Bladder microvascular endothelial cell (primary cell): Measurements from ENCODE around the gene RASSF4. TPM values are rescaled to one million over a fixed set of nuclear protein-coding genes. Genes with fewer than 3 reads are reported as not detected.

ENCODE experiments used
- total RNA-seq: library from RNA; depleted of rRNA; stranded (reverse); fragments of >200 nt; gene quantifications from 2 replicates; pipeline ENCODE4 v1.2.3, GENCODE V29; 2014

The RASSF4 gene
- total RNA-seq: 8.9 and 9.4 TPM in 2 replicates

GRCh38 chr10:44959247-44960087 is at the start of gene RASSF4:
TSS of gene RASSF4 (plus strand) at chr10:44959802. CDS start at chr10:44970203, 10,401 bp downstream.

GRCh38 chr10:44911081-44911540 is 48.5 kb upstream of the RASSF4 start, which contains the start of gene TMEM72:
TSS of gene TMEM72 (plus strand) at chr10:44911337. CDS start at chr10:44911513, 176 bp downstream.

GRCh38 chr10:44978570-44979280 is 19.1 kb downstream of the RASSF4 start, which contains the start of gene DEPP1:
TSS of gene DEPP1 (minus strand) at chr10:44978809. CDS start at chr10:44978030, 779 bp downstream.

GRCh38 chr10:45000752-45001380 is 41.3 kb downstream of the RASSF4 start, which contains the start of gene ZNF22:
TSS of gene ZNF22 (plus strand) at chr10:45000923. CDS start at chr10:45003369, 2,446 bp downstream.

Other genes with a start within 250 kb of the RASSF4 start
- not detected in 2 replicates for gene TMEM72, start 48.5 kb upstream of the RASSF4 start, total RNA-seq
- 119 and 392 TPM in 2 replicates for gene DEPP1, start 19.0 kb downstream of the RASSF4 start, total RNA-seq
- gene ZNF22, start 41.1 kb downstream of the RASSF4 start, total RNA-seq: 33.3 and 35.0 TPM in 2 replicates